Neutrophil (primary cell): Measurements from ENCODE around the gene TBCD.

Source experiments
- H3K27ac ChIP-seq: fragments of 200-600 bp; sonication (generic); 2 replicates; pipeline ENCODE4 v1.5.1; 2016; ENCODE audit warnings: mild to moderate bottlenecking, moderate library complexity
- H3K27me3 ChIP-seq: fragments of 200-600 bp; sonication (generic); 2 replicates; pipeline ENCODE4 v1.6.0; 2016; ENCODE audit warnings: mild to moderate bottlenecking
- H3K36me3 ChIP-seq: fragments of 200-600 bp; sonication (generic); 2 replicates; pipeline ENCODE4 v1.5.1; 2017
- H3K4me1 ChIP-seq, 2 experiments: fragments of 200-600 bp in 1 of 2; sonication (generic) in 1 of 2; 1 replicate in 1 of 2; 2 replicates in 1 of 2; pipeline versions ENCODE4 v1.5.1 to v1.6.1; 2013 to 2016; ENCODE audit warnings: low read depth in 1 of 2, low read length in 1 of 2, mild to moderate bottlenecking in 1 of 2, moderate library complexity in 1 of 2; ENCODE audit not compliant: control insufficient read depth in 1 of 2, insufficient read depth in 1 of 2
- H3K4me3 ChIP-seq, 2 experiments: fragments of 200-600 bp in 1 of 2; sonication (generic) in 1 of 2; 1 replicate in 1 of 2; 2 replicates in 1 of 2; pipeline ENCODE4 v1.5.1; 2013 to 2016; ENCODE audit warnings: low read depth in 1 of 2, low read length in 1 of 2, mild to moderate bottlenecking in 1 of 2, moderate library complexity in 1 of 2
- H3K9me3 ChIP-seq: fragments of 200-600 bp; sonication (generic); 2 replicates; pipeline ENCODE4 v1.5.1; 2016
- CTCF ChIP-seq: fragments of 200-600 bp; sonication (generic); IDR thresholded peaks from 2 replicates; pipeline ENCODE4 v1.5.1; 2016; ENCODE audit warnings: antibody characterized with exemption

Gene TBCD

GRCh38 chr17:82831818-82832200, 79.9 kb downstream of the TBCD start:
- H3K27me3 ChIP-seq = peaks cover 1% of the 10 kb centered on the region
- H3K4me1 ChIP-seq = no peaks in the 10 kb centered on the region
- H3K9me3 ChIP-seq = no peaks in the 10 kb centered on the region
- H3K27ac ChIP-seq = no peak overlapping the region
- no peak for TF ChIP-seq CTCF
- H3K36me3 ChIP-seq = no peaks in the 10 kb centered on the region
- no peak overlapping the region for H3K4me3 ChIP-seq

- no peak for TF ChIP-seq CTCF
- H3K27ac ChIP-seq = no peak overlapping the region
- H3K4me1 ChIP-seq = no peaks in the 10 kb centered on the region
- no peaks in the 10 kb centered on the region for H3K36me3 ChIP-seq
- H3K4me3 ChIP-seq = no peak overlapping the region
- H3K27me3 ChIP-seq = peaks cover 4% of the 10 kb centered on the region
- no peaks in the 10 kb centered on the region for H3K9me3 ChIP-seq
Measured at GRCh38 chr17:82832411-82832810, 80.5 kb downstream of the TBCD start.

GRCh38 chr17:82832881-82833475, 81.1 kb downstream of the TBCD start:
- no peak for TF ChIP-seq CTCF
- Histone ChIP-seq H3K9me3 (no peaks in the 10 kb centered on the region), H3K4me3 (no peak overlapping the region), H3K27me3 (peaks cover 4% of the 10 kb centered on the region), H3K27ac (no peak overlapping the region), H3K4me1 (peaks cover 0 to 1% of the 10 kb centered on the region in 2 experiments), H3K36me3 (no peaks in the 10 kb centered on the region)

GRCh38 chr17:82835122-82835521, 83.3 kb downstream of the TBCD start:
- Histone ChIP-seq H3K4me1 (peaks cover 5 to 7% of the 10 kb centered on the region in 2 experiments), H3K9me3 (no peaks in the 10 kb centered on the region), H3K27me3 (peaks cover 11% of the 10 kb centered on the region), H3K36me3 (no peaks in the 10 kb centered on the region), H3K27ac (no peak overlapping the region), H3K4me3 (no peak overlapping the region)
- TF ChIP-seq CTCF = no peak

DNA sequence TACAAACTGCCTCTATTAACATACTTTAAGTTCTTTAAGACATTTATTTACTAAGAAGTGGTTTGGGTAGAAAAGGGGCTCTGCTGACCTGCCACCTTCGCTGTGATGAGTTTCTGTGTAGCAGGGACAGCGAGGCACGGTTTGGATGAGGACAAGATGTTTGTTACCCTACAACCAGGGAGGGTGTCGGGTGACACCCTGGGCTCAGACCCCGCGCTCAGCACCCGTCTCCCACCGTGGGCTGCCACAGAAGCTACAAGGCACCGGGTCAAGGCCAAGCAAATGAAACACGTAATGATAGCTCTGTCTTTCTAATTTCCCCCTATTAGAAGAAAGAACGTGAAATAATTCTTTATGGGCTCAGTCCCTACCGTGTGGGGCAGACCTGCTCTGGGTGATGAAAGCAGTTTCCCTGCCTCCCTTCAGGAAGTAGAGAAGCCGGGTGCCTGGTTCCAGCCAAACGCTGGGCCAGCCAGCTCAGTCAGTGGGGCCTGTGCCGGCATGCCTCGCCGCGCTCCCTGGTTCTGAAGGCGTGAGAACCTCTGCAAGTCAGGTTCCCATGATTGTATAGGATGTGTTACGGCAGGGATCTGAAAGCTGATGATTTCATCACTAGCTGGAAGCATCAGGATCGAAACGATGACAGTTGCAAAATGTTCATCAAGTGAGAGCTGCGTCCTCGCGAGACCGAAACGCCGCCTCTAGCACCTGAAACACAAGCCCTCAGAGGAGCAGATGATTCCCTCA, 84.1 kb downstream of the TBCD start:
- no peak overlapping the region for H3K4me3 ChIP-seq
- no peaks in the 10 kb centered on the region for H3K36me3 ChIP-seq

More for the DNA sequence above, 84.1 kb downstream of the TBCD start:
- TF ChIP-seq CTCF = no peak
- H3K9me3 ChIP-seq = no peaks in the 10 kb centered on the region
- peaks cover 11% of the 10 kb centered on the region for H3K27me3 ChIP-seq
- no peak overlapping the region for H3K27ac ChIP-seq
- peaks cover 5 to 7% of the 10 kb centered on the region in 2 experiments for H3K4me1 ChIP-seq
